ENCODE data around the gene PRR4.

DNA sequence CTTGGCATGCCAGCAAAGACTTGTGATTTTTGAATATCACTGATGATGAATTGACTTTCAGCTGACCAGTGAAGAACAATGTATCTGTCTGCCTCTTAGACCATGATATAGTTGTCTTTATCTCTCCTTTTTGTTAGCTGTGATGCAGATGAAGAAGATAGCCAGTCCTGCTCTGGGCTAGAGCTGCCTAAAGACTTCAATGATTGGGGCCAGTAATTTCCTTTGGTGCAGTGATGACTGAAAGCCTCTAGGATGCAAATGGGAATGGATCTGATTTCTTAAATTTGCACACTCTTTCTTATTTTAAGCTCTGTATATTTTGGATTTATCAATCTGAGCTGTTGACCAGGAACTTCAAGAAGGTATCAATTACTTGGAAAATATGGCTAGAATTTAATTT, 39.2 kb downstream of the PRR4 start, which contains the start of gene TAS2R9:
- TF ChIP-seq, protein P1, sequence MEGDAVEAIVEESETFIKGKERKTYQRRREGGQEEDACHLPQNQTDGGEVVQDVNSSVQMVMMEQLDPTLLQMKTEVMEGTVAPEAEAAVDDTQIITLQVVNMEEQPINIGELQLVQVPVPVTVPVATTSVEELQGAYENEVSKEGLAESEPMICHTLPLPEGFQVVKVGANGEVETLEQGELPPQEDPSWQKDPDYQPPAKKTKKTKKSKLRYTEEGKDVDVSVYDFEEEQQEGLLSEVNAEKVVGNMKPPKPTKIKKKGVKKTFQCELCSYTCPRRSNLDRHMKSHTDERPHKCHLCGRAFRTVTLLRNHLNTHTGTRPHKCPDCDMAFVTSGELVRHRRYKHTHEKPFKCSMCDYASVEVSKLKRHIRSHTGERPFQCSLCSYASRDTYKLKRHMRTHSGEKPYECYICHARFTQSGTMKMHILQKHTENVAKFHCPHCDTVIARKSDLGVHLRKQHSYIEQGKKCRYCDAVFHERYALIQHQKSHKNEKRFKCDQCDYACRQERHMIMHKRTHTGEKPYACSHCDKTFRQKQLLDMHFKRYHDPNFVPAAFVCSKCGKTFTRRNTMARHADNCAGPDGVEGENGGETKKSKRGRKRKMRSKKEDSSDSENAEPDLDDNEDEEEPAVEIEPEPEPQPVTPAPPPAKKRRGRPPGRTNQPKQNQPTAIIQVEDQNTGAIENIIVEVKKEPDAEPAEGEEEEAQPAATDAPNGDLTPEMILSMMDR (IDR thresholded peaks at IDR 0.05; ENCODE audit: insufficient read depth, low read depth, low read length) = no peak
- no peak for TF ChIP-seq EZH2 (IDR thresholded peaks at IDR 0.05; ENCODE audit: insufficient read depth, low read length)

Data from astrocyte (in vitro differentiated cells and primary cell).